IPS DF 19.7 (cell line): Measurements from ENCODE around the gene HSPH1.
A peak's percentile ranks its signal among the peaks of the same experiment; 100 is the strongest.

Source experiments
- DNase-seq: peaks from one replicate; pipeline ENCODE4 v3.0.0-alpha.2; 2013; ENCODE audit warnings: low read depth, low spot score

HSPH1 gene

DNA sequence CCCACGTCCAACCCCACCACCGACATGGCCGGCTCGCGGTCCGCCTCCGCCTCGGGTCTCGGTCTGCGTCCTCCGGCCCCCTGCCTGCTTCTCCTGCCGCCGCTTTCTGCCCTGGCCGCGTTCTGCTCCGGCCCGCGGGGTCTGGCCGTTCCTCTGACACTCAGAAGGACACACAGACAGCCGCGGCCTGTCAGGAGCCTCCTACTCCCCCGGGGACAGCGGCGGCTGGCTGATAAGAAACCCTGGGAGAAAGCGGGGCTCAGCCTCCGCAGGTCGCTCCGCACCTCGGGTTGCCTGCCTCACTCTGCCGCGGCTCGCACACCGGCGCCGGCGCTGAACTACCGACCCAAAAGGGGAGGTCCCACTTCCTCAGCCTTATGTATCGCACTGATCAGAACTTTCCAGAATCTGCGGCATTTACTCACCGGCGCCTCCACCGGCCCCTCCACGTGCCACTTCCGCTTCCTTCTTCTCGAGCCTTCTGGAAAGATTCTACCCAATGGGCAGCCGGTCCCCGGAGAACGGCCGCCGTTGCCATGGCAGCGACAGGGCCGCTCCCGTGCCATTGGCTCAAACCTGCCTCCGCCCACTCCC lies at the start of gene HSPH1:
HSPH1 (minus strand) TSS at position 348 of the 594 bp plus-strand sequence; CDS start at position 26, 322 bp downstream.
- DNase-seq, result peak; percentile 86

DNA sequence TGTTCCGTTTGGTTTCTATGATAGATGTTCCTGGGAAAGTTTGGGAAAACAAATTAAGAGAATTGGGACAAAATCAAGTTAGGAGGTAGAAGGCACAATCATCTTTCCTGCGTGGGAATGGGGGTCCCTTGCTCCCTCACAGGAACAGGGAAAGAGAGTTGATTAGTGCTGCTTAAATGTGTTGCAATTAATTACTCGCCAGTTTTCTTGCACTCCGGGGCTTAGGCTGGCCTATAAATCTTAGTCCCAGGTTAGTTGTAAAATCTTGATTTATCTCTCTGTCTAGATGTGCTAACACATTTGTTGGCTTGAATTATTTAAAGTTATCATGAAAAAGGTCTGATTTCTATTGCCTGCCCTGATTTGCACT lies 48.1 kb upstream of the HSPH1 start:
- no peak for DNase-seq

DNA sequence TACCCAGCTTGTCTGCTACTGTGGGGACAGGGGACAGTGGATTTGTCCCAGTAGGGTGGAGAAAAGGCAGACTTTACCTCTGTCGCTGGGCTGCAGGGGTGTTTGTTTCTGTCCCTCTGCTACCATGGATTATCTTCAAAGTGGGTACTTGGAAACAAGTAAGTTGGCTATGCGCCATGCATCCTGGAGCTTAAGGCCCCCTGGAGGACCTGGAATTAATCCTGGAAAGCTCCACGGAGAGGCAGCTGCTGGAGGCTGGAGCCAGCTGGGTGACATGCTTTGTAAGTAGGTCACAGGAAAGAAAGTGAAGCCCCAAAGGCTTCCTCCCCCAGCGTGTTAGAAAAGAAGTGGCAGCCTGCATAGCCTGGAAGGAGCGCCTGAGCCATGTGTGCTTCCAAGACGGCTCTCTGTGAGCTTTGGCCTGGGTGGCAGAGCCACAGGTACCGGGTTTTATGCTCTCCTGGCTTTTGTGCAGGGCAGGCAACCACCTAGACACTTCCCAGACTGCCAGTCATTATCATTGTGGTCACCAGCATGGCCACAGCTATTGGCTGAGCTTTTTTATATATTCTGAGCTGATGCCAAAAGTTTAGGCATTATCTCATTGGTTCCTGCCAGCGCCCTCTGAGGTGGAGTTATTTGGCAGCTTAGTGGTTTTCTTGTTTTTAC lies 47.6 kb upstream of the HSPH1 start:
- no peak for DNase-seq

DNA sequence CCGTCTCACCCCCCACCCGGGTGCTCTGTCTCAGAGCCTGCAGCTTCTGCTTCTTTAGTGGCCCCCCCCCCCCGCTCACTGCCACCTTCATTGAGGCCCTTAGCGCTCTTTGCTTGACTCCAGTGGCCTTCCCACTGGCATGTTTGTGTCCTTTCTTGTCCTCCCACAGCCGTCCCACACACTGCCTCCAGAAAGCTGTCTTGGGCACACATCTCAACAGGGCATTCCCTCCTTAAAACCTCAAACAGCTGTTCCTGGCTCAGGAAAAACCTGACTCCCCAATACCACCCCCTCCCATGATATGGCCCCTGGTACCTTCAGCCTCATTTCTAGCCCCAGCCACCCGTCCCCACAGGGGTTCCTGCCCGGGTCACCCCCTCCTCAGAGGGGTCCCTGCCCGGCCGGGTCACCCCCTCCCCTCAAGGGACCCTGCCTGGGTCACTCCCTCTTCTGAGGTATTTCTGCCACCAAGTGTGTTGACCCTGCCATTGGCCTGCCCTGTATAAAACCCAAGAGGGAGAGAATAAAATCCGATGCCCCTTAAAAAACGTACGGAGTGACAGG lies 46.9 kb upstream of the HSPH1 start:
- DNase-seq, result no peak

DNA sequence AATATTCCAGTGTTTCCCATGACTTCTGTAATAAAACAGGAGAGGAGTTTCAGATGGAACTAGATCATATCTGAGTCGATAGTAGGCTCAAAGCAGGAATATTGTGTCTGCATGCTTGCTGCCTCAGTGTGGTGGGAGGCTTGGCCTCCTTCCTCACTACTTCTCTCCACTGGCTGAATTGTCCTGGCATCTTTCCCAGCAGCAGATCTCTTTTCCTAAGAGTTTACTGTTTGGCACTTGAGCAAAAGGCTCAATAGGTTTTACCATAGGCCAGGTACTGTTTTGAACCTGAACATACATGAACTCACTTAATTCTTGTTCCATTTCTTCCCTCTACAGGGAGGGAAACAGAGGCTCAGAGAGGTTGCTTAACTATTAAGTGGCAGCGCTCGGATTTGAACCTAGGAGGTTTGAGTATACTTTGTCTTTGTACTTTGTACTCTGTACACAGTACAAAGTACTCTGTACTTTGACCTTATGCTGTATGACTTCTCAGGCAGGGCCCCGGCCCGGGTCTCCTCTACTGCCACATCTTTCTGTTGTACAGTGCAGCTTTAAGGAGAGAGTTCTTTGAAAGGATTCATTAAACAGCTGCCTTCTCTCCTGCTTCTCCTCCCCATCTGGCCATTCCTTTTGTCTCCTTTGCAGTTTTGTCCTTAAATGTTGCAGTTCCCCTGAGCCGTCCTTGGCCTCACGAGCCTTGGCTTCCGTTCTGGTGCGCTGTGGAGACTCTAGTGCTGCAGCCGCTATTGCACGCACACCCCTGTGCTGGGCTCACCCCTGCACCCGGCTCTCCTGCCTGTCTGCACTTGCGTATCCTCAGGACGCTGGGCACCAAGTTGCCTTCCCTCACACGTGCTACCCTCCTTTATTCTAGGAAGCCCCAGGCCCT lies 46.2 kb upstream of the HSPH1 start:
- DNase-seq, result no peak

DNA sequence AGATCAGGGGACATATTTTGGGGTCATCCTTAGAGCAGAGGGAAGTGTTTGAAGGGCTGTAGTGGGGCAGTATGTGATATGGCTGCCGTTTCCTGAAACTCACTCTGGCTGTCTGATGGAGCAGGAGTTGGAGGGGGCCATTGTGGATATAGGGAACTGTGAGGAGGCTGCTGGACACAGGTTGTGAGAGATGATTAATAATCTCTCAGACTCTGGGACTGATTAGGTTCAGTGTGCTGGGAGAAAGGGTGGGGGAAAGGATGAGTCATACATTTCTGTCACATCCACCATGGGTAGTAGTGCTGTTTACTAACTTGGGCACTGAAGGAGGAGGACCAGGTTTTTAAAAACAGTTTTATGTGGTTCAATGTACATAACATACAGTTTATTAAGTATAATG lies 42.9 kb upstream of the HSPH1 start:
- no peak for DNase-seq

DNA sequence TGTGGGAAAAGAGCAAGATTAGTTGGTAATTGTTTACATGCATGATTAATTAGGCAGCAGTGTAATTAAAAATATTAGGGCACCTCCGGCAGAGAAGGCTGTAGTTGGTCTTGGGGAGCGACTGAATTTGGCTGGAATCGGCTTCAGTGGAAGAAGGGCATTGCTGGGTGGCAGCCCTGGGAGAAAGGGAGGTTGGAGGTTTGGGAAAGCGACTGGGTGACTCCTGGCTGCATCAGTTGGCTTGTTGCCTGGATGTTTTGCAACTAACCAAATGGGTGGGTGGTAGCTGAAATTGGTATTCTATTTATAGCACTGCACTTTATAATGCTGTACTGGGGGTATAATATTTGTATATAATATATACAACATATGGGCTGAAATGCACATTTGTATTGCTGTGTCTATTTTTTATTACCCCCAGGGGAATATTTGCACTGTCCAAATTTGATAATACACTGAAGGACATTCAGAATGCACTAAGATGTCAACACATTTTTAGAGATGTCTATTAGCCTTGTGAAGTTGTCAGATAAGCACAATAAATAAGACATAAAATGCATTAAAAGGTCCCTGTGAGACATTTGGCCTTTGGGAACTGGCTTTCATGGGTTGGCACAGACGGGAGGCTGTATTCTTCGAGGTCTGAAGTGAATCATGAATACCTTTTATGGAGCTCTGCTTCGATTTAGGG lies 39.8 kb upstream of the HSPH1 start:
- no peak for DNase-seq

DNA sequence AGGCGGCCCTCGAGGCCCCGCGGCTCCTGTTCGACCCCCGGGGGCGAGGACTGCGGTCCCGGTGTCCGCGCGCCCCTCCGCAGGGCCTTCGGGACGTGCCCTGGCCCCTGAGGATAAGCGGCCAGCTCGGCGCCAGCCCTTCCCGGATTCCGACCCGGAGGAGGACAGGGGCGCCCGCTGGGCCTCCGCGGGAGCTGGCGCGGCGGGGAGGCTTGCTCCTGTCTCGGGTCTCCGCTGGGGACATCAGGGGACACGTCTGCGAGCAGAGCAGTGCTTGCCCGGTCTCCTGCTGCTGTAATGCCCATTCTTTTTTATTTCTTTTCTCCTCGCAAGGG lies 38.9 kb upstream of the HSPH1 start:
- no peak for DNase-seq

DNA sequence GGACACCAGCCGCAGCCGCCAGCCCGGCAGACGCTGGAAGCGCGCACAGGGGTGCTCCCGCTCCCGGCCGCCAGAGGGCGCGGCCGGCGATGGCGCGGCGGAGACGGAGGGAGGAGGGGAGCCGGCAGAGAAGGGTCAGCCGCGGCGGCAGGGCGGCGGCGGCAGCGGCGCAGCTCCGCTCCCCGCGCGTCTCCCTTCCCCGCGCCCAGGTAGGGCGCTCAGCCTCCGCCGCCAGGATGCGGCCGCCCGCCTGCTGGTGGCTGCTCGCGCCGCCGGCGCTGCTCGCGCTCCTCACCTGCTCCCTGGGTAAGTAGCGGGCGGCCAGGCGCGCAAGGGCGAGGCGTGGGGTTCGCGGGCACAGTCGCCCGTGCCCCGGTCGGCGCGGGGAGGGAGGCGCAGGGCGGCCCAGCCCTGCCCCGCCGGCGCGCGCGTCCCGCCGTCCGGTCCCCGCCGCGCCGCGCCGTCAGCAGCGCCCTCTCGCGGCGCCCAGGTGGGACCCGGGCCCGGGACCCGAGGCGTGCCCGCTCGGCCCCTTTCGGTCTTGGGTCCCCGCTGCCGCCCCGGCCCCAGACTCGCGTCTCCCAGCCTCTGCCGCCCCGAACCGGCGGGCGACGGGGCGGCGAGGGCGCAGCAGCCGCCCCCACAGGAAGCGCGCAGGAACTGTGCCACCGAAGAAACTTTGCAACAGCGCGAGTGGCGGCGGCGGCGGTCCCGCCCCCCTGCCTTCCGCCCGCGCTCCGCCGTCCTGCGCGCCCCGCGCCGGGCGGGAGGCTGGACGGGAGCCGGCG lies 38.3 kb upstream of the HSPH1 start, which contains the start of gene B3GLCT:
B3GLCT (plus strand) TSS at position 127 of the 788 bp plus-strand sequence; CDS start at position 237, 110 bp downstream.
- no peak for DNase-seq

DNA sequence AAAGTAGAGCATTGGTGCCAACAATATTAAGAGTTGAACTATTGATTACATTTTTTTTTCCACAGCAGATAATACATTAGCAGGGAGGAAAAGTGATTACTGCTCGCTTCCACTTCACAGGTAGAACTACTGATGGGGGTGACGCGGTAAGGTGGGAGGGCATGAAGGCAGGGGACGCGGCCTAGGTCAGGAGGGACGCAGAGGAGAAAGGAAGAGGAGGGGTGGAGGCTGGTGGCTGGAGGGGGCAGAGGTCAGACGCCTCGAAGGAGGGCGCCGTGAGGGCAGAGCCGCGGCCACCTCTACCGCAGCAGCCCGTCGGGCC lies 37.8 kb upstream of the HSPH1 start:
- peak; percentile 47 for DNase-seq

DNA sequence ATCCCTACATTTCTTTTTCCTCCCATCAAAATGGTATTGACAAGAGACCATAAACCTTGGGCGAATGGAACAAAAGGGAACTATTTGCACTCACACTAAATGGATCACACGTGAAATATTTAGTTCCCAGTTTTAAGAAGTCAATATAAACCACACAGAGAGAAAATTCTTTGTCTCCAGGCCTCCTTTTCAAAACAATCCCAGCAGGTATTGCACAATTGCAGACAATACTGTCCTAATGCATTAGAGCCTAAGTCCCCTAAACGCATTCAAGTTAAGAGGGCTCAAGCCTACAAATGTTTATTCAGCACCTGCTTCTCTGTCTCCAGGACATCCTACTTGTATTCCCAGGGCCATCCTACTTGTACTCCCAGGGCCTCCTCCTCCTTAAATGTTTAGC lies 36.8 kb upstream of the HSPH1 start:
- DNase-seq, result no peak

DNA sequence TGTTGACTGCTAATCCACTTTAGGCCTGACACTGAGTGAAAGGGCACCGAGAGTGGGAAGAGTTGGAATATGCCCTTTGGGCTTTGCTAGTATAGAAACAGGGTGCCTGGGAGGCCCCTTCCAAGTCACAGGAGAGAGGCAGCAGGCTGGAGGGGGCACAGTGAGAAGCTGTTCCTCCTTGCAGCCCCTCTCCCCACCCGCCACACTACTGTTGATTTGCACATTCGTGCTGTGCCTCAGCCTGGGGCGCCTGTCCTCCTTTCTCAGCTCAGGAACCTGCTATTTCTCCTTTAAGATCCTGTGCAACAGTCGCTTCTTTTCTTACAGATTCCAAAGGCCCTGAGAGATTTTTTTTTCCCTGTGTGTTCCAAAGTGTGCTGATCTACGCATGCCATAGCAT lies 35.3 kb upstream of the HSPH1 start:
- DNase-seq, result no peak

DNA sequence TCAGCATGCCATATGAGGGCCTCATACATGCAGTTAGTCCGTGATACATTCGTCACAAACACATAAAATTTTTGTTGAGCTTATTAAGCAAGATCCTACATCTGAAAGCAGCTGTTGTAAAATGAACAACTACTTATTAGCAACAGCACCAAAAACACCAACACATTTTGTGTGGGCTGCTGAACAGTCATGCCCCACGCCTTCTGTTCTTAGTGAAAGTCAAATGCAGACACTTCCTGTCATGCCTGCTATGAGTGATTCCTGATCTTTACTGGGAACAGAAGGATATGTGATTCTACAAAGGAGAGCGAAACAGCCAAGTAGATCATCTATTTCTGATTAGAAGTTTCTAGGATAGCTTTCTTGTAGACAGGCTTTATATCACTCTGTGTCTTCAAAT lies 33.9 kb upstream of the HSPH1 start:
- DNase-seq, result no peak

DNA sequence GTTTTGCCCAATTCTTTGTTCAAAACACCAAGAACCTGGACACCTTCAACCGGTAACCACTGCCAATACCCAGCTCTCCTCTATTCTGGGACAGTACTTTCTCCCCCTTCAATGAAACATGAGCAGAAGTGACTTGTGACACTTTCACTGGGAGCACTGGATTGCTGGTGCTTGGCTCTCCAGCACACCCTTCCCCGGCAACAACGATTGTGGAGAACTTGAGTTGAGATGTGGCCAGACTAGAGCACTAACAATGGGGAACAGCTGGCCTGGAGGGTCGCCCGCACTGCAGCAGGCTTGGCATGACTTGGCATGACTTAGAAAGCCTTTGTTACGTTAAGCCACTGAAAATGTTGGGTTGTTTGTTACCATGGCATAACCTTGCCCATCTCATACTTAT lies 30.6 kb upstream of the HSPH1 start:
- no peak for DNase-seq

DNA sequence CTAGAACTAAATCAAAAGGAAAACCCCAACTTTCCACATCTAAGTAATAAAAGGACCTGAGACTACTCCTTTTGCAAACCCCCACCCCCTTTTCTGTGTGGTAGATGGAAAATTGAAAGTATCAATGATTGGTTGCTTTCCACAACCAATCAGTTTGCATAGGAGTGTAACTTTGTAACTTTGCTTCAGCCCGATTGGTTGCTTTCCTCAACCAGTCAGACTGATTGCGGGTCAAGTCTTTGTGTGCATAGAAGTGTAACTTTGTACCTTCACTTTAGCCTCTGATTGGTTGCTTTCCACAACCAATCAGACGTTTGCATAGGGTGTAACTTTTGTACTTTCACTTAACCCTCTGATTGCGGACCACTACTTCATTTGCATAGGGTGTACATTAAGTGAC lies 30.0 kb upstream of the HSPH1 start:
- no peak for DNase-seq

DNA sequence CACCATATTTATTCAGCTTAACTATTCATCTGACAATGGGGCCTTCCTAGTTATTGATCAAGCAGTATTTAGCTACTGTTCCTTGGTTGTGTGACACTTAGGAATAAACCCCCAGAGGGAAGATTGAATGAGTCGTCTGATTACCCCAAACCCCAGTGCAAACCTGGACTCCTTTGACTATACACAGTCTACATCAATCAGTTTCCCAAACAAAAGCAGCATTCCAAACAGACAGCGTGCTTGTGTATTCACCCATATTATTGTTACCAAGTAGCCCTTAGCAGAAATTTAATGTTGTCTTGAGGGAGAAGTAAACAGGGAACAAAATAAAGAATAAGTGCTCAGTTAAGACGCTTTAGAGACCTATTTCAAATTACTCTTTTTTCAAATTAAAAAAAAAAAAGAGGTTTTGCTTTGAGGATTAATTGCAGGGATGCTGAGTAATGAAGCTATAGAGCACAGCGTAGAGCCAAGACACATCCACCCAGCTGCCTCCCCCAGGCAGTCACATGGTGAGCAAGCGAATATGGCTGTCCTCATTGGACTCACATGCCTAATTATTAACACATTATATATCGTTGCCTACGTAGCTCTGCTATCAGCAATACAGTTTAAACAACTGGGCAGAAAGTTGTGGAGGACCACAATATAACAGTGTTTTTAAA lies 23.4 kb upstream of the HSPH1 start:
- no peak for DNase-seq

DNA sequence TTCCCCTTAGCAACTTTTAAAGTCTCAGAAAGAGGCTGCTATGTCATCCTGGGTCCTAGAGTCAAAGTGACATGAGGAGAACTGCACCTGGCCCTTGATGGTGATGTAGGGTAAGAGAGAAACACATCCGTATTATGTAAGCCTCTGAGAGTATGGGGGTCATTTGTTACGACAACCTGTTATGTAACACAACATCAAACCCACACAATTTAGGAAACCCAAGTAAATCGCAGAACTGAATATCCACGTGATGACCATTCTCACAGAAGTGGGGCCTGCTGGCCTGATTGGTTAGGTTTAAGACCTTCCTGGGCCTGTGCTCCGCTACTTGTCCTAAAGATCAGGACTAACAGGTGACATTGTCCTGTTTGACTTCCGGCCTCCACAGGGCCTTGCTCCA lies 22.7 kb upstream of the HSPH1 start:
- no peak for DNase-seq

DNA sequence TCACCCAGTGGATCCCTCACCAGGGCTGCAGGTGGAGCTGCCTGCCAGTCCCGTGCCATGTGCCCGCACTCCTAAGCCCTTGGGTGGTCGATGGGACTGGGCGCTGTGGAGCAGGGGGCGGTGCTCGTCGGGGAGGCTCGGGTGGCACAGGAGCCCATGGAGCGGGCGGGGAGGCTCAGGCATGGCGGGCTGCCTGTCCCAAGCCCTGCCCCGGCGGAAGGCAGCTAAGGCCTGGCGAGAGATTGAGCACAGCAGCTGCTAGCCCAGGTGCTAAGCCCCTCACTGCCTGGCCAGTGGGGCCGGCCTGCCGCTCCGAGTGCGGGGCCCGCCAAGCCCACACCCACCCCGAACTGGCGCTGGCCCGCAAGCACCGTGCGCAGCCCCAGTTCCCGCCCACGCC lies 21.3 kb upstream of the HSPH1 start:
- DNase-seq, result no peak

DNA sequence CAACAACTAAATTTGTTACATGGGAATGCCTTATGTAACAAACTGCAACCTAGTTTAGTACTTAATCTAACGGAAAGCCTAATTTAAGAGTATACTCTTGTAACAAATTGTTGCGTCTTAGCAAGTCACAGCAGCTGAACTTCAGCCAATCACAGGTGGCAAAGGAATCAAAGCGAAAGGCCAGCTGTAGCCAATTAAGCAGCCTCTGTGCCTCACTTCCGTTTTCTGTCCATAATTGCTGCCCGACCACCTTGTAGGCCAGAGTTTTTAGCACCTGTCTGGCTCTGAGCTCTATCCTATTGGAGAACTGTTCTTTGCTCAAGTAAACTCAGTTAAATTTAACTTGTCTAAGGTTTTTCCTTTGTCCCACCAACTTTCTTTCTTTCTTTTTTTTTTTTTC lies 18.1 kb upstream of the HSPH1 start:
- DNase-seq, result no peak

DNA sequence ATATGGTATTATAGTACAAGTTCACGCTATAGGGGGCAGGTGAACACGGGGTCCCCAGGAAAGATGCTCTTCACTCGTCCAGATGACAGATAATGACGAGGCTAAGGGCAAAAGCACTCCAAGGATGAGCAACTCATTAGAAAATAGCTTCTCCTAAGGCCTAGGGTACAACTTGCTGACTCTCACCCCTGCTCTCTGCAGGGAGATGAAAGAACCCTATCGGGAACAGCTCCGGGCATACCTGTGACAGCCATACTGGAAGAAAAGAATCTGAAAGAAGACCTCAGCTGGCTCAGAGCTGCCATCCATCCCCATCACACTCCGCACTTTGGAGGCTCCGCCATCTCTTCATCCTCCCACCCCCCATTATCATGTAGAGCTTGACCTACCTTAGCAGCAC lies 17.5 kb upstream of the HSPH1 start:
- DNase-seq, result no peak
